Effector memory CD8-positive, alpha-beta T cell (primary cell): Measurements from ENCODE around the gene TRIM32.
"Not testable (repeated sequence)": the region's sequence is repeated elsewhere in the genome, so short reads cannot be mapped to it uniquely, and the experiment has no call there.

ENCODE experiments used
- ATAC-seq: fragments of 150-1000 bp; cut with Tn5 transposase; replicated peaks from 2 replicates; pipeline ENCODE4 v1.10.0; 2021; ENCODE audit warnings: mild to moderate bottlenecking, moderate library complexity
- DNase-seq, 3 experiments: peaks; one replicate each; pipeline ENCODE4 v3.0.0; 2021
- H3K27ac Mint-ChIP-seq, 2 donors: one replicate each; pipeline ENCODE4 v1.8.0; 2022; ENCODE audit warnings: mild to moderate bottlenecking in 2 of 2, mixed read lengths in 2 of 2, moderate library complexity in 2 of 2
- H3K27me3 Mint-ChIP-seq, 2 donors: one replicate each; pipeline ENCODE4 v1.8.0; 2022; ENCODE audit warnings: mixed read lengths in 2 of 2
- H3K36me3 Mint-ChIP-seq: one replicate; pipeline ENCODE4 v1.8.0; 2022; ENCODE audit warnings: mild to moderate bottlenecking, moderate library complexity, mixed read lengths; ENCODE audit not compliant: insufficient read depth
- H3K4me1 Mint-ChIP-seq, 2 donors: one replicate each; pipeline ENCODE4 v1.8.0; 2022; ENCODE audit warnings: low read depth in 2 of 2, mixed read lengths in 2 of 2
- H3K4me3 Mint-ChIP-seq, 2 donors: one replicate each; pipeline ENCODE4 v1.8.0; 2022; ENCODE audit warnings: mild to moderate bottlenecking in 2 of 2, mixed read lengths in 2 of 2, moderate library complexity in 2 of 2
- H3K9me3 Mint-ChIP-seq, 2 donors: one replicate each; pipeline ENCODE4 v1.8.0; 2022; ENCODE audit warnings: mixed read lengths in 2 of 2

The TRIM32 gene

DNA sequence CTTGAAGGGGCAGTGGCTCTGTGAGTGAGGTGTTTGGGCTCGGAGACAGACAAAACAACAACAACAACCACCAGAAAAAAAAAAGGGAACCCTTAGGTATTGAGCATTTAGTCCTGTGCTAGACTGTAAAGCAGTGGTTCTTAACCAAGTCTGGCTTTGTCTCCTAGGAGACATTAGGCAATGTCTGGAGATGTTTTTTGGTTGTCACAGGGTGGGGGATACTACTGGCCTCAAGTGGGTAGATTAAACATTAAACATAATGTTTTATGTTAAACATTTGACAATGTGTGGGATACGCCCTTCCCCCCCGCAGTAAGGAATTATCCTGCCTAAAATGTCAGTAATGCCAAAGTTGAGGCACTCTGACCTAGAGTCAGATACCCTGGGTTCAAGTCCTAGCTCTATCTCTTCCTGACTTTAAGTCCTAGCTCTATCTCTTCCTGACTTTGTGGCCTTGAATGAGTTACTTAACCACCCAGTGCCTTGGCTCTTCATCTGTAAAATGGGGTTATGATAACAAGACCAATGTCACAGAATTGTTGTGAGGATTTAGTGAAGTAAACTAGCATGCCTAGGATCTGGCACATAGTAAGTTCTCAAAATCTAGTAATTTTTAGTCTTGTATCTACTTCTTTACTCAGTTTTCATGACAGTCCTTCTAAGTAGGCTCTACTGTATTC, 1.8 kb downstream of the TRIM32 start:
- Mint-ChIP-seq H3K36me3 (peaks cover 7% of the 10 kb centered on the region), H3K27ac (peak overlapping the region; percentile 29 to 33), H3K4me1 (peaks cover 58 to 62% of the 10 kb centered on the region in 2 donors), H3K27me3 (no peaks in the 10 kb centered on the region), H3K4me3 (peak overlapping the region in 1 of 2 donors; percentile 85), H3K9me3 (peaks cover 0 to 1% of the 10 kb centered on the region in 2 donors)
- ATAC-seq = no peak
- DNase-seq = no peak

DNA sequence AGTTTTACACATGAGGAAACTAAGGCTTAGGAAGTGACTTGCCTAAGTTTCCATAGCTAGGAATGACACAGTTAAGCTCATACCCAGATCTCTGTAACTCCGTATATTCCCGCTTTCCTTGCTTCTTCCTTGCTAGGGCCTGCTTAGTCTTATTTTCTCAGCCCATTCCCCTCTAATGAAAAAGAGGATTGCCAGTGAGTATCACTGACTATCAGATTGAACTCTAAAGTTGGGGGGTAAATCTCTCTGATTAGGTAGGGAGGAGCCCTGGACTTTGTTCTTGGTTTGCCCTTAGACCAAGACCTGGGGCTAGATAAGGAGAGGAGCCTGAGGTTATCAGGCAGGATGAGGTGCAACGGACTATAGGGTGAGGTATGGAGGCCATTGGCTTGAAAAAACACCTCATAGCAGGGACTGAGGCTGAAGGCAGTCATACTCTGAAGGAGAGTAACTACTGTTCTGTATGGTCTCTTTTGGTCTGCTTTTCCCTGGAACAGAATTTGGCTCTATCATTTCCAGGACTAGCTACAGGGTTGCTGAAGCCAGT, 2.5 kb downstream of the TRIM32 start:
- Mint-ChIP-seq H3K27me3 (no peaks in the 10 kb centered on the region), H3K36me3 (peaks cover 7% of the 10 kb centered on the region), H3K9me3 (peaks cover 0 to under 1% of the 10 kb centered on the region in 2 donors), H3K4me3 (peak overlapping the region in 1 of 2 donors; percentile 33), H3K4me1 (peaks cover 58 to 62% of the 10 kb centered on the region in 2 donors), H3K27ac (peak overlapping the region in 1 of 2 donors; percentile 33)
- DNase-seq (no peak), ATAC-seq (no peak)

DNA sequence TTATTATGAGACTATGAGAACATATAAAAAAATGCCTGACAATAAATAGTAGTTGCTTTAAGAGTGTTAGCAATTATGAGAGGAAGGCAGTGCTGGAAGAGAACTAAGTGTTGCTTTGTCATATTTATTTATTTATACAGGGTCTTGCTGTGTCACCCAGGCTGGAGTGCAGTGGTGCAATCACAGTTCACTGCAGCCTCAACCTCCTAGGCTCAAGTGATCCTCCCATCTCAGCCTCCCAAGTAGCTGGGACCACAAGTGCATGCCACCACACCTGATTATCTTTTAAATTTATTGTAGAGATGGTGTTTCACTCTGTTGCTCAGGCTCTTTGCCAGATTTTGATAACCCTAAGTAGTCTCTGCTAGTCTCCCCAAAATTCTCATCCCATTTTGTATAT, 3.7 kb downstream of the TRIM32 start:
- not testable (repeated sequence) for H3K9me3 Mint-ChIP-seq, ATAC-seq, H3K27me3 Mint-ChIP-seq, H3K36me3 Mint-ChIP-seq, H3K4me3 Mint-ChIP-seq, DNase-seq
- peak overlapping the region; percentile 17 to 30 for H3K27ac Mint-ChIP-seq
- peaks cover 60 to 67% of the 10 kb centered on the region in 2 donors for H3K4me1 Mint-ChIP-seq

GRCh38 chr9:116691607-116692006, 4.5 kb downstream of the TRIM32 start:
- Mint-ChIP-seq H3K4me3 (no peak overlapping the region), H3K9me3 (no peaks in the 10 kb centered on the region), H3K27ac (peak overlapping the region in 1 of 2 donors; percentile 17), H3K27me3 (no peaks in the 10 kb centered on the region), H3K36me3 (peaks cover 7% of the 10 kb centered on the region), H3K4me1 (peaks cover 56 to 72% of the 10 kb centered on the region in 2 donors)
- ATAC-seq (no peak), DNase-seq (no peak)

GRCh38 chr9:116692616-116693015, 5.5 kb downstream of the TRIM32 start:
- Mint-ChIP-seq H3K27ac (no peak overlapping the region), H3K9me3 (no peaks in the 10 kb centered on the region), H3K4me1 (peaks cover 50 to 67% of the 10 kb centered on the region in 2 donors), H3K36me3 (peaks cover 6% of the 10 kb centered on the region), H3K27me3 (no peaks in the 10 kb centered on the region), H3K4me3 (no peak overlapping the region)
- ATAC-seq (no peak), DNase-seq (no peak)

DNA sequence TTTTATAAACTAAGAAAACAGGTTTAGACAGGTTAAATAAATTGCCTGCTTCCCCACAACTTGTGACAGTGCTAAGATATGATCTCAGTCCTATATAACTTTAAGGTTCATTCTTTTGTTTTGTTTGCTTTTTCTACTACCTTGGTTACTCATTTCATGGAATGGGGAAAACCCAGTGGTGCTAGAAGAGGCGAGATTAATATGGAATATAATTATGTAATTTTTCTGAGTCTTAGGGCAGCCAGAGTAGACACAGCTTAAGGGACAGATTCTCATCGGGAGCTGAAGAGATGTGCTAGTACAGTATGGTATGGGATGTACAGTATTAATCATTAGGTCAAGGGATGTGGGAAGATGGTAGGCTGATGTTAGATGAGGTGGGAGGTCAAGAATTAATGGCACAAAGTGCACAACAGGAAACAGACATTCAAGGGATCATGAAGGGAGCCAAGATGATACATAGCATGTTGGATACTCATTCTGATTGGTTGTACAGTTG, 6.2 kb downstream of the TRIM32 start:
- no peak overlapping the region for H3K4me3 Mint-ChIP-seq
- peaks cover 10% of the 10 kb centered on the region for H3K36me3 Mint-ChIP-seq
- H3K9me3 Mint-ChIP-seq = no peaks in the 10 kb centered on the region
- DNase-seq (no peak), ATAC-seq (no peak)
- no peaks in the 10 kb centered on the region for H3K27me3 Mint-ChIP-seq
- H3K27ac Mint-ChIP-seq = peak overlapping the region in 1 of 2 donors; percentile 6
- peaks cover 49 to 66% of the 10 kb centered on the region in 2 donors for H3K4me1 Mint-ChIP-seq

DNA sequence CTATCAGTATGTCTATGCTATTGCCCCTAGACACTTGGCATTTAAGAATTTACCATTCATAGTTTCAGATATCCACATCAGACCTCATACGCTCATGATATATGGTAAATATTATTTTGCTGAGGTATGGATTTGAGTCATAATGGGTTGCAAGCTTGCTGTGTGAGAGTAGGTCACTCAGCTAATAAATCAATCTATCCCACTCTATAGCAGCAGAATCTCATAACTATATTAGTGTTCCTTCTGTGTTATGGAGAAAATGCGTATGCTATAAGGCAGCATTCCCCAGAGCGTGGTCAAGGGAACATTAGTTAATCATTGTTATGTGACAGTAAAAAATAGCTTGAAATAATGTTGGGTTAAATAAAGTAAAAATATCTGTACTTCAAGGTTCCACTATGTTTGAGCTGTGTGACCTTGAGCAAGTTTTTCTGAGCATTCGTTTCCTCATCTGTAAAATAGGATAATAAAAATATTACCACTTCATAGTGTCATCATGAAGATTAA, 7.7 kb downstream of the TRIM32 start:
- H3K4me1 Mint-ChIP-seq = peaks cover 39 to 52% of the 10 kb centered on the region in 2 donors
- H3K9me3 Mint-ChIP-seq = no peaks in the 10 kb centered on the region
- no peak overlapping the region for H3K27ac Mint-ChIP-seq
- DNase-seq = no peak
- no peak for ATAC-seq
- H3K27me3 Mint-ChIP-seq = no peaks in the 10 kb centered on the region
- H3K4me3 Mint-ChIP-seq = no peak overlapping the region
- H3K36me3 Mint-ChIP-seq = peaks cover 18% of the 10 kb centered on the region

DNA sequence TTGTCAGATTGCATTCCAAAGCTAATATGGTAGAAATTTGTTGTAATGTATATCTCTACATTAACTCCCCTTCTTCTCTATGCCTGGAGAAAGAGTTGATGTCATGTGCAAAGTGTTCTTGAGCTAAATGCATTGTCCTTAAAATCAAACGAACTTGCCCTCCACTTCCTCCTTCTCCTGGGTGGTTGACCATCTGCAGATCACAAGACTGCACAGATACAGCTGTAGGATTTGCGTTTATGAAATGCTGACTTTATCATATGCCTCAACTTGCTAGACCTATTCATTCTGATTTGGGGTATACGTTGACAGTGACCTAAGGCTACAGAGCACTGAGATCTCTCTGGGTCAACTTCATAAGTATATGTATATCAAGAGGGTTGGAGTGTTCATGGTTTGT, 8.3 kb downstream of the TRIM32 start:
- H3K27ac Mint-ChIP-seq = no peak overlapping the region
- no peaks in the 10 kb centered on the region for H3K9me3 Mint-ChIP-seq
- peaks cover 41 to 52% of the 10 kb centered on the region in 2 donors for H3K4me1 Mint-ChIP-seq
- H3K4me3 Mint-ChIP-seq = no peak overlapping the region
- H3K27me3 Mint-ChIP-seq = no peaks in the 10 kb centered on the region
- DNase-seq (no peak), ATAC-seq (no peak)
- H3K36me3 Mint-ChIP-seq = peaks cover 18% of the 10 kb centered on the region

GRCh38 chr9:116697362-116697761, 10.3 kb downstream of the TRIM32 start:
- ATAC-seq = no peak
- Mint-ChIP-seq H3K36me3 (peaks cover 22% of the 10 kb centered on the region), H3K4me3 (no peak overlapping the region), H3K4me1 (peaks cover 37 to 55% of the 10 kb centered on the region in 2 donors), H3K27me3 (no peaks in the 10 kb centered on the region), H3K27ac (peak overlapping the region in 1 of 2 donors; percentile 0), H3K9me3 (no peaks in the 10 kb centered on the region)
- DNase-seq = no peak

GRCh38 chr9:116697887-116698286, 10.8 kb downstream of the TRIM32 start:
- Mint-ChIP-seq H3K27me3 (no peaks in the 10 kb centered on the region), H3K4me1 (peaks cover 34 to 52% of the 10 kb centered on the region in 2 donors), H3K27ac (no peak overlapping the region), H3K36me3 (peaks cover 22% of the 10 kb centered on the region), H3K4me3 (no peak overlapping the region), H3K9me3 (no peaks in the 10 kb centered on the region)
- DNase-seq (no peak), ATAC-seq (no peak)

- peaks cover 22% of the 10 kb centered on the region for H3K36me3 Mint-ChIP-seq
- H3K4me3 Mint-ChIP-seq = no peak overlapping the region
- H3K27ac Mint-ChIP-seq = no peak overlapping the region
- peaks cover 27 to 47% of the 10 kb centered on the region in 2 donors for H3K4me1 Mint-ChIP-seq
- DNase-seq = no peak
- no peaks in the 10 kb centered on the region for H3K27me3 Mint-ChIP-seq
- no peak for ATAC-seq
- H3K9me3 Mint-ChIP-seq = no peaks in the 10 kb centered on the region
Observed at GRCh38 chr9:116700279-116700678, 13.2 kb downstream of the TRIM32 start.

- peaks cover 22% of the 10 kb centered on the region for H3K36me3 Mint-ChIP-seq
- no peaks in the 10 kb centered on the region for H3K27me3 Mint-ChIP-seq
- peaks cover 21 to 38% of the 10 kb centered on the region in 2 donors for H3K4me1 Mint-ChIP-seq
- DNase-seq (no peak), ATAC-seq (no peak)
- no peak overlapping the region for H3K4me3 Mint-ChIP-seq
- peak overlapping the region; percentile 17 to 32 for H3K27ac Mint-ChIP-seq
- no peaks in the 10 kb centered on the region for H3K9me3 Mint-ChIP-seq
Observed at GRCh38 chr9:116700882-116701865, 14.1 kb downstream of the TRIM32 start.
